Parathyroid adenoma (tissue), 2 donors: ENCODE results near the gene LRATD1.
"Not testable (repeated sequence)": the region's sequence is repeated elsewhere in the genome, so short reads cannot be mapped to it uniquely, and the experiment has no call there.

ENCODE experiments used
- H2AFZ ChIP-seq: fragments of 300-600 bp; sonication (generic); one replicate; pipeline ENCODE4 v1.7.0; 2017; ENCODE audit warnings: antibody characterized with exemption, mild to moderate bottlenecking
- H3K27ac ChIP-seq: fragments of 300-600 bp; sonication (generic); one replicate; pipeline ENCODE4 v1.7.0; 2017
- H3K27me3 ChIP-seq: fragments of 300-600 bp; sonication (generic); one replicate; pipeline ENCODE4 v1.7.0; 2017; ENCODE audit warnings: low read length; ENCODE audit not compliant: control insufficient read depth, insufficient read depth
- H3K36me3 ChIP-seq: fragments of 300-600 bp; sonication (generic); one replicate; pipeline ENCODE4 v1.7.0; 2017; ENCODE audit warnings: low read length; ENCODE audit not compliant: control insufficient read depth, insufficient read depth
- H3K4me1 ChIP-seq: fragments of 300-600 bp; sonication (generic); one replicate; pipeline ENCODE4 v1.7.0; 2017; ENCODE audit warnings: control low read depth
- H3K4me2 ChIP-seq: fragments of 300-600 bp; sonication (generic); one replicate; pipeline ENCODE4 v1.7.0; 2017; ENCODE audit warnings: low read length
- H3K4me3 ChIP-seq: fragments of 300-600 bp; sonication (generic); one replicate; pipeline ENCODE4 v1.7.0; 2017; ENCODE audit warnings: low read depth, low read length
- H3K79me2 ChIP-seq: fragments of 300-600 bp; sonication (generic); one replicate; pipeline ENCODE4 v1.7.0; 2017; ENCODE audit warnings: control low read depth
- H3K9ac ChIP-seq: fragments of 300-600 bp; sonication (generic); one replicate; pipeline ENCODE4 v1.7.0; 2017; ENCODE audit warnings: mild to moderate bottlenecking
- H3K9me3 ChIP-seq: fragments of 300-600 bp; sonication (generic); one replicate; pipeline ENCODE4 v1.7.0; 2017; ENCODE audit warnings: low read length; ENCODE audit not compliant: control insufficient read depth
- TF ChIP-seq, protein P1 (sequence below): fragments of 300-600 bp; sonication (generic); IDR thresholded peaks from one replicate; pipeline ENCODE4 v1.7.0; 2017; ENCODE audit warnings: antibody characterized with exemption, mild to moderate bottlenecking
- donor health status: primary hyperparathyroidism.

Gene LRATD1

DNA sequence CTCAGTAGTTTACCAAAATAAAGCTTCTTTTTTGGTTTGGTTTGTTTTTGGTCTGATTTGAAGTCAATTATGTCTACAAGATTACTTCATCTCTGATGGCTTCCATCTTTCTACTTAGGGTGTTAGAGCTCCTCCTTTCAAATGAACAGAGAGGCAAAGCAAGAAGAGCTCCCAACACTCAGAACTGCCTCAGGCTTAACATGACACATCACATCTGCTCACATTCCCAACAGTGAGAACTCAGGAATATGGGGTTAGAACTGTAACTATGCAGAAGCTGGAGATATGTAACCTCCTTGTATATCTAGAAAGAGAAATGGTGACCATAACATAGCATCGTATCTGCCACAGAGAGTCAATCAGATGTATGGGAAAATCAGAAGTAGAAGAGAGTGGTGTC is 11.4 kb upstream of the LRATD1 start:
- TF ChIP-seq, protein P1, sequence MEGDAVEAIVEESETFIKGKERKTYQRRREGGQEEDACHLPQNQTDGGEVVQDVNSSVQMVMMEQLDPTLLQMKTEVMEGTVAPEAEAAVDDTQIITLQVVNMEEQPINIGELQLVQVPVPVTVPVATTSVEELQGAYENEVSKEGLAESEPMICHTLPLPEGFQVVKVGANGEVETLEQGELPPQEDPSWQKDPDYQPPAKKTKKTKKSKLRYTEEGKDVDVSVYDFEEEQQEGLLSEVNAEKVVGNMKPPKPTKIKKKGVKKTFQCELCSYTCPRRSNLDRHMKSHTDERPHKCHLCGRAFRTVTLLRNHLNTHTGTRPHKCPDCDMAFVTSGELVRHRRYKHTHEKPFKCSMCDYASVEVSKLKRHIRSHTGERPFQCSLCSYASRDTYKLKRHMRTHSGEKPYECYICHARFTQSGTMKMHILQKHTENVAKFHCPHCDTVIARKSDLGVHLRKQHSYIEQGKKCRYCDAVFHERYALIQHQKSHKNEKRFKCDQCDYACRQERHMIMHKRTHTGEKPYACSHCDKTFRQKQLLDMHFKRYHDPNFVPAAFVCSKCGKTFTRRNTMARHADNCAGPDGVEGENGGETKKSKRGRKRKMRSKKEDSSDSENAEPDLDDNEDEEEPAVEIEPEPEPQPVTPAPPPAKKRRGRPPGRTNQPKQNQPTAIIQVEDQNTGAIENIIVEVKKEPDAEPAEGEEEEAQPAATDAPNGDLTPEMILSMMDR, result no peak
- Histone ChIP-seq H3K4me2 (no peak overlapping the region), H3K4me3 (no peak overlapping the region), H2AFZ (no peak overlapping the region), H3K4me1 (no peaks in the 10 kb centered on the region), H3K9me3 (no peaks in the 10 kb centered on the region), H3K27ac (no peak overlapping the region), H3K27me3 (no peaks in the 10 kb centered on the region), H3K36me3 (no peaks in the 10 kb centered on the region), H3K9ac (no peak overlapping the region), H3K79me2 (no peaks in the 10 kb centered on the region)

DNA sequence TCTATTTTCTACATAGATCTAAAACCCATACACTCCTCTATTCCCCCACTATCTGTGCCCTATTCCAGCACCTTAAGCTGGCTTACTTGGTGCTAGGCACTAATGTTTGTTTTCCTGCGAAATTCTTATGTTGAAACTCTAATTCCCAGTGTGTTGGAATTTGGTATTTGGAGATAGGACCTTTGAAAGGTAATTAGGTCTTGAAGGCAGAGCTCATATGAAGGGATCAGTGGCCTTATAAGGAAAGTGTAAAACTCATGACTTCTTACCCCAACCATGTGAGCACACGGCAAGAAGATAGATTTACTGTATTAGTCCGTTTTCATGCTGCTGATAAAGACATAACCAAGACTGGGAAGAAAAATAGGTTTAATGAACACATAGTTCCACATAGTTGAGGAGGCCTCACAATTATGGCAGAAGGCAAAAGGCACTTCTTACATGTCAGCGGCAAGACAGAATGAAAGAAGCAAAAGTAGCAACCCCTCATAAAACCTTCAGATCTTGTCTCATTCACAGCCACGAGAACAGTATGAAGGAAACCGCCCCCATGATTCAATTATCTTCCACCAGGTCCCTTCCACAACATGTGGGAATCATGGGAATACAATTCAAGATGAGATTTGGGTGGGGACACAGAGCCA is 10.5 kb upstream of the LRATD1 start:
- no peaks in the 10 kb centered on the region for H3K27me3 ChIP-seq
- H3K4me3 ChIP-seq, result no peak overlapping the region
- H3K79me2 ChIP-seq, result no peaks in the 10 kb centered on the region
- H3K9ac ChIP-seq, result no peak overlapping the region
- no peaks in the 10 kb centered on the region for H3K36me3 ChIP-seq
- H3K27ac ChIP-seq, result no peak overlapping the region
- no peaks in the 10 kb centered on the region for H3K9me3 ChIP-seq
- no peak overlapping the region for H2AFZ ChIP-seq
- TF ChIP-seq, protein P1, result no peak
- H3K4me2 ChIP-seq, result no peak overlapping the region
- H3K4me1 ChIP-seq, result peaks cover 8% of the 10 kb centered on the region

DNA sequence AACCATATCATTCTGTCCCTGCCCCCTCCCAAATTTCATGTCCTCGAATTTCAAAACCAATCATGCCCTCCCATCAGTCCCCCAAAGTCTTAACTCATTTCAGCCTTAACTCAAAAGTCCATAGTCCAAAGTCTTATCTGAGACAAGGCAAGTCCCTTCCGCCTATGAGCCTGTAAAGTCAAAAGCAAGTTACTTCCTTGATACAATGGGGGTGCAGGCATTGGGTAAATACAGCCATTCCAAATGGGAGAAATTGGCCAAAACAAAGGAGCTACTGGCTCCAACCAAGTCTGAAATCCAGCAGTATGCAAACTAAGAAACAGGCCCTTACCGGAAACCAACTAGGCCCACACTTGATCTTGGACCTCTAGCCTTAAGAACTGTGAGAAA is 10.0 kb upstream of the LRATD1 start:
- not testable (repeated sequence) for H2AFZ ChIP-seq, H3K4me3 ChIP-seq, H3K9me3 ChIP-seq, H3K79me2 ChIP-seq, H3K27me3 ChIP-seq, H3K4me2 ChIP-seq, H3K9ac ChIP-seq, H3K36me3 ChIP-seq, H3K27ac ChIP-seq
- peaks cover 10% of the 10 kb centered on the region for H3K4me1 ChIP-seq

DNA sequence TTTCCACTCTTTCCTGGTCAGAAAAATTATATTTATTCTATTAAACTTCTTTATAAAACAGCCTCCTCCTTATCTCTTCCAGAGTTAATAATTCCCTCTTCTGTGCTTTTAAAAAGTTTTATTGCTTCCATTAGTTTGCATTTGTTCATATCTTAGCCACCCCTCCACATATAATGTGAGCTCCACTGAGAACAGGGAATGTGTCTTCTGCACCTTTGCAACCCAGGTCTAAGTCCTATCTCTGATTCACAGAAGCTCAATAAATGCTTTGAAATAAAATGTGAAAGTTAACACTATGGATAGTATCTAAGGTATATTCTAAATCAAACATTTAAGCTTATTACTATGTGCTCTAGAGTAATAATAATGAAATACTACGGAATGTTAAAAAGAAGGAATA is 9.3 kb upstream of the LRATD1 start:
- Histone ChIP-seq H2AFZ (no peak overlapping the region), H3K9ac (no peak overlapping the region), H3K27ac (no peak overlapping the region), H3K4me1 (peaks cover 10% of the 10 kb centered on the region), H3K27me3 (no peaks in the 10 kb centered on the region), H3K79me2 (no peaks in the 10 kb centered on the region), H3K4me2 (no peak overlapping the region), H3K36me3 (no peaks in the 10 kb centered on the region), H3K9me3 (no peaks in the 10 kb centered on the region), H3K4me3 (no peak overlapping the region)
- TF ChIP-seq, protein P1, result no peak

DNA sequence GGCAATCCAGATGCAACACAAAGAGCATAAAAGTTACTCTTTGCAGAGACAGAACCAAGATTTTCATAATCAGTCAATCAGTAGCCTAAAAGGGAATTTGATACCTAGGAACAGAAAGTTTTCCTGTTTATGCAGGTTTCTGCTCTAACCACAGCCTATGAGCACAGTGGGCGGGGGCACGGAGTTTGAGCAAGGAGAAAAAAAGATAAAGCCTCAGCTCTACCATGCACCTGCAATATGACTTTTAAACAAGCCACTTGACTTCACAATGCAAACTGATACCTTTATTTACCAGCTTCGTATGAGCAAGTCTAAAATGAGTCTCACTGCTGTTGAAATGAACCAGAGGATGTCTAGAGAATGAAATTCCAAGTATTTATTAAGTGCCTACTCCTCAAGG is 5.6 kb upstream of the LRATD1 start:
- H3K36me3 ChIP-seq, result no peaks in the 10 kb centered on the region
- no peak overlapping the region for H3K27ac ChIP-seq
- no peaks in the 10 kb centered on the region for H3K79me2 ChIP-seq
- H3K4me3 ChIP-seq, result no peak overlapping the region
- no peak overlapping the region for H3K9ac ChIP-seq
- TF ChIP-seq, protein P1, result no peak
- H3K4me2 ChIP-seq, result no peak overlapping the region
- H3K9me3 ChIP-seq, result no peaks in the 10 kb centered on the region
- H2AFZ ChIP-seq, result no peak overlapping the region
- H3K4me1 ChIP-seq, result peaks cover 10% of the 10 kb centered on the region
- no peaks in the 10 kb centered on the region for H3K27me3 ChIP-seq
